HG02840 (cell line): ENCODE results near the gene AGXT.

Experiments
- ATAC-seq: cut with Tn5 transposase; IDR thresholded peaks from one replicate; pipeline ENCODE4 v1.9.1; 2021; ENCODE audit warnings: mild to moderate bottlenecking, moderate library complexity, moderate number of reproducible peaks; ENCODE audit not compliant: unreplicated experiment, low FRiP score

AGXT gene

DNA sequence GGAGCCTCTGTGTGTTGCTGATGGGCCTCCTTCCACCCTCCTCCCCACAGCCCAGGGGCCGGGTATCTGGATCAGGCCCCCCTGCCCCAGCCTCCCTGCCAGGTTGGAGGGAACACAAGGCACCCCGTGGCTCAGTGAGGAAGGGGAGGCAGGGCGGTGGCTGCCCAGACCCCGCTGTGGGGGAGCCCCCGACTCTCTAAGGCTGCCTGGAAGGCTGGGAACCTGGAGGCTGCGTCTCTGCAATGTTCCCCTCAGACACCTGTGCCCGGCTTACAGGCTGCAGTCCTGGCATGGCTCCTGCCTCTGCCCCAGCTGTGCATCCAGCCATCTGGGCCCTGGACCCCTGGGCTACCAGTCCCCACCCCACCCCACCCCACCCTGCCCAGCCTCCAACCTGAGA, 27.8 kb downstream of the AGXT start:
- no peak for ATAC-seq

DNA sequence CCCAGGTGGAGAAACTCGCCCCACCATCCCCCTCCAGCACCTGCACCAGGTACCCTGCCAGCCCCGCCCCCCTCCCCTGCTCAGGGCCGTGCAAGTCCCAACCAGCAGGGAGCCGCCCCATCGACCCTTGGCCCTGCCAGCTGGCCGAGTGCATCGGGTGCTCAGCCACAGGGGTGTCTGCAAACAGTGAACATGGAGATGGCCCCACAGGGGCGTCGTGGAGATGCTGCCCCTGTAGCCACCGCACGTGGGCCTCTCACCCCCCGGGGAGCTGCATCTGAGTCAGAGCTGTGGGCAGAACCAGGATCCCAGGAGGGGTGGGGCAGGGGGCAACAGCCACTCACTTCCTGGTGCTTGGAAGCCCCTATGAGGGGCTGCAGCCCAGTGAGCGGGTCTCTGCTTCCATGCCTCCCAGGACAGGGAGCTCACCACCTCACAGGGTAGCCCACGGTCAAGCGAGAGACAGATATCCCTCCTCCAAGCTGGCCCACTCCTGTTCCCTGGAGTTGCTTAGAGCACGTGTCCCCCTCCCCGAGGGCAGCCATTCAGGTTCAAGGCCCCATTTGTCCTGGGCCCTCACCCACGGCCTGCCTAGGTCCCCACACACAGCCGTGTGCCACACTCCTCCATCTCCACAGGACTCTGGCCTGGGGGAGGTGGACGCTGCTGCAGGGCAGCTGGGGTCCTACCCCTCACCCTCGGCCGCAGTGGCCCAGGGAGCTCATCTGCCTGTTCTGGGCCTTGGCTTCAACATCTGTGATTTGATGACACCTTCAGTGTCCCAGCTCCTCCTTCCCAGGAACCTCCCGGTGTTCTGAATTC, 28.5 kb downstream of the AGXT start:
- no peak for ATAC-seq

DNA sequence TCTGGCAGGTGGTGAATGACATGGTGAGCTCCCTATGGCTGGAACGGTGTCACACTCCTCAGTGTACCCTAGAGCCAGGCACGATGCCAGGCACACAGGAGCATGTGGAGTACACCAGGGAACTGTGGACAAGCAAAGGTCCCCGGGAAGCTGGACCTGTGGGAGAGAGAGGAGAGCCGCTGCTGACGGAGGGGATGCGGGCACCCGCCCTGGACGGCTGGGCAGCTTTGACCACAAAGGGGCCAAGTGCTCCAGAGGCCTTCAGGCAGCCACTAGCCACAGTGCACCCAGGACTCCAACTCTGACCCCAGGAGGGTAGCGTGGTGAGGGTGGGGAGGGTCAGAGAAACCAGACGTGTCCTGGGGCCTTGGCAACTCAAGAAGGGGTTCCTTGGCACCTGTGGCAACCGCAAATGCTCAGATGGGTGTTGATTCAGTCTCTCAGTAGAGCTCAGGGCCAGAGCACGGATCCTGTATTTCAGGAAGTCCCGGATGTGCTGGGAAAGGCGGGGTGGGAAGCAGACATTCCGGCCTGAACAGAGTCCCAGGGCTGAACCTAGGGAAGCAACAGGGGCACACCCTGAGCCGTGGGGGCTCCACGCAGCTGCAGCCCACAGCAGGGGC, 29.6 kb downstream of the AGXT start:
- no peak for ATAC-seq

DNA sequence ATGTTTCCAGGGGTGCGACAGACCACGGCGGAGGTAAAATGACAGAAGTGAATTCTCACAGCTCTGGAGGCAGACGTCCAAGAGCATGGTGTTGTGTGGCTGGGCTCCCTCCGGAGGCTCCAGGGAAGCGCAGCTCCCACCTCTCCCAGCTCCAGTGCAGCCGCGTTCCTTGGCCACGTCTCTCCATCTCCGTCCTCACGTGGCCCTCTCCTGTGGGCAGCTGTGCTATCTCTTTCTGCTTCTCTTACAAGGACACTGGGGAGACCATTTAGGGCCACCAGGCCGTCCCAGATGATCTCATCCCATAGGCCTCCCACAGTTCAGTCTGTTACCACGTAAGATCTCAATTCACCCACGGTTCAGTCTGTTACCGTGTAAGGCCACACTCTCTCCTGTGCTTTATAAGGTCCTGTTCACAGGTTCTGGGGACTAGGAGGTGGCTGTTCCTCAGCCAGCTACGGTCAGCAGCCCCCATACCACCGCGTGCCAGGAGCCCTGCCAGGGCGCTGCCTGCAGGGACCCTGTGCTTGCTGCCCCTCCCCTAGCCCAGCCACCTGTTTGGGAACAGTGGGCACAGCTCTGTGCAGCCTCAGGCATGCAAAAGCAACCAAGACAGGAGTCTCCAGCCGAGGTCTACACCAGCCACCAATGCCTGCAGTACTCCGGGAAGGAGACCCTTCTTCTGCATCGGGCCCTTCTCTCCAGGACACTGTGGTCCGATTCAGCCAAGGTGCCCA, 30.3 kb downstream of the AGXT start:
- ATAC-seq, result no peak

DNA sequence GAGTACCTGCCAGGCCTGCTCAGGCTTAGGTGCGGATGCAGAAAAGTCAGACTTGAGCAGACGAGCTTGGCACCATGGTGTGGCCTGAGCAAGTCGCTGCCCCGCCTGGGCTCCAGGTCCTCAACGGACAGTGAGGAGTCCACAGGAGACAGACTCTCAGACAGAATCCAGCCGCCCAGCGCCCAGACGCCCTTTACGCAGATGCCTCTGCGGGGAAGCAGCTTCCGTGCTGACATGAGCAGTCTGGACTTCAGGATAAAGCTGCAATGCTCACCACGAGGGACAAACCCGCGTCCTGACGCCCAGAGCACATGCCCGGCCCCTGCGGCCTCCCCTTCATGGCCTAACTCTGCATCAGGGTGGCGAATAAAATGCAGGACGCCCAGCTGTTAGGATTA, 30.8 kb downstream of the AGXT start:
- no peak for ATAC-seq

DNA sequence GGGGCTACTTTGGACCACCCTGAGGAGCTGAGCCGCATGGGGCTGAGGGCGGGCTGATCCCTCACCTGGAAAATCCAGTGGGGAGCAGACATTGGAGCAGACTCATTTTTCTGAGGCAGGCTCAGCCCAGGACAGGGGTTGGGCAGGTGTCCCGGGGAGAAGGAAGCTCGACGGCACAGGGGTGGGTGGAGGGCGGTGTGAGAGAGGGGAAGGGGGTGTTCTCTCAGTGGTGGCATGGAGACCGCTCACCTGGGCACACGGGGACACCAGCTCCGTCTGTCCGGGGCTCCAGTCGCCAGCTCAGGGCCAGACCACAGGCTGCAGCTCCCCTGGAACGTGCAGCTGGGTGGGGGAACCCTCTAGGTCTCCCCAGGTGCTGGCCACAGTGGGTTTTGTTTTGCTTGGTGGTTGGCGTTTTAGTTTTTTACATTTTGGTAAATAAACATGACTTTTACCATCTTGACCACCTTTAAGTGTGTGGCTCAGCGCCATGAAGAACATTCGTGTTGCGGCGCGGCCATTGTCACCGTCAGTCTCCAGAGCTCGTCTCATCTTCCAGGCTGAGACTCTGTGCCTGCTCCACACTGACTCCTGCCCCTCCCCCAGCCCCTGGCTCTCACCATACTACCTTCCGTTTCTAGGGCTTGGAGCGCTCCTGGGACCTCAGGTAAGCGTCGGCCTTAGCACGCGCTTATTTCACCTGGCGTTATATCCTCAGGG, 31.7 kb downstream of the AGXT start:
- no peak for ATAC-seq

DNA sequence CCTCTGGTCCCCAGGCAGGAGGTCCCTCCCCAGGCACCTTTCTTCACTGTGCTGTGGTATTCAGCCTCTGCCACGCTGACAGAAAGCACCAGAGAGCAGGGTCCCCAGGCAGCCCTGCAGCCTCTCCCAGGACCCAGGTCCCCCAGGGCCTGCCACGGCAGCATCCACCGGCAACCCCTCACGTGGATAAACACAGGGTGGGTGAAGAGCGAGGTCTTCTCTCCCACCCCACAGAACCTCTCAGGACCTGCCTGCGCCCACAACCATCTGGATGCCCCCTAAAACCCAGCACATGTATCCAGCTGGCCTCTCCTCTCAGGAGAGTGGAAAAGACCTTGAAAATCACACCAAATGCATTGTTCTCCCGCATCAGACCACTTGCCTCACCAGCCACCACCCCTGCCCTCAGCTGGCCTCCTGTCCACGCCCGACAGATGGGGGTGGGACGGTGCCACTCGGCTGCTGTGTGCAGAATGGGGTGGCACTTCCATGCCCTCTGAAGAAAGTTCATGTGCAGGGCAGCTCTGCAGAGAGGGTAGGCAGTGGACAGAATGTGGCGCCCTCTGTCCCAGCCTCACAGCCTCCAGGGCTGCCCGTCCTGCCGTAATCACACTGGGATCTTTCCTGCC, 33.5 kb downstream of the AGXT start:
- no peak for ATAC-seq

DNA sequence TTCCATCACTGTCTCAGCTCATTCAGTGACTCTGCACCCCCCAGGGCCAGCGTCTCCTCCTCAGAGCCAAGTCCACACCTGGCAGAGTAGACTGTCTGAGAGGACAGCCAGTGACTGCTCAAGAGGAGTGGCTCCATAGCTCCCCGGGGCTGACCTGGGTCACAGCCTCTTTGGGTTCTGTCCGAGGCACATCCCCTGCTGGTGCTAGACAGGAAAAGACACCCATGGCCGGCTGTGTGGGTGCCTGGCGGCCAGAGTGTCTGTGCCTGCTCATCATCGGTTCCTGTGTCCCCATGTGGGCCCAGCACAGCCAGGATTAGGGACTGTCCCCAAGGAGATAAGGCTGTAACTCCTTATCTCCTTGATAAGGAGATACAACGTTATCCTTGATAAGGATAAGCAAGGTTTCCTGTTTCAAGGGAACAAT, 34.0 kb downstream of the AGXT start:
- no peak for ATAC-seq

DNA sequence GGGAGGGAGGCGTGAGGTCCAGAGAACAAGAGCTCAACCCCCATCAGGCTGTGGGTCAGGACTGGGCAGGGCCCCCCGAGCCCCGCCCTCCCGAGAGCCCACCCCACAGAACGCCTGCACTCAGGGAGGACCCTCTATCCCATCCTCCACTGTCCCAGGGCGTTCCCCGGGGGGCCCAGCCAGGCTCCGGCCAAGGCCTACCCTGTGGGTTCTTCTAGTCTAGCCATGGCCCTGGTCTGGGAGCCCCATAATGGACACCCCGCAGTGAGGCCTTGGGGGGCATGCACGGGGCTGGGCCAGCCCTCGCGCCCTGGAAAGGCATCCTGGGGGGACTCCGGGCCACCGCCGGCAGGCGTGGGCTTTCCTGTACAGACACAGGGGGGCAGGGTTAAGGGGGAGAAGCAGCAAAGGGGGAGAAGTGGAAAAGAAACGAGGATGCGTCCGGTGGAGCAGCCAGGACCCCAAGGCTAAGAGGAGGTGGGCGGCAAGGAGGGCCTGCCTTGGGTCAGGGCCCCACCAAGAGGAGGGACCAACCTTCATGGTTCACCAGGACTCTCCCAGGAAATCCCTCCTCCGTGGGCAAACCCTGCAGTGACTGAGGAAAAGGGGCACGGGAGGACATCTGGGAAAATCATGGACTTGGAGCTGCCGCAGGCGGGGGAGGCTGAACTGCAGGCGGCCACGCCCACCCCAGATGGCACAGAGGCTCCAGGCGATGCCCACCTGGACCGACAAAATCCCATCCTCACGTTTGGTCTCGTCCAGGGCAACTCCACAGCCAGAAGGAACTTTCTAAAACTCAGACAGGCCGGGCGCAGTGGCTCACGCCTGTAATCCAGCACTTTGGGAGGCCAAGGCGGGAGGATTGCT, 34.8 kb downstream of the AGXT start:
- no peak for ATAC-seq

DNA sequence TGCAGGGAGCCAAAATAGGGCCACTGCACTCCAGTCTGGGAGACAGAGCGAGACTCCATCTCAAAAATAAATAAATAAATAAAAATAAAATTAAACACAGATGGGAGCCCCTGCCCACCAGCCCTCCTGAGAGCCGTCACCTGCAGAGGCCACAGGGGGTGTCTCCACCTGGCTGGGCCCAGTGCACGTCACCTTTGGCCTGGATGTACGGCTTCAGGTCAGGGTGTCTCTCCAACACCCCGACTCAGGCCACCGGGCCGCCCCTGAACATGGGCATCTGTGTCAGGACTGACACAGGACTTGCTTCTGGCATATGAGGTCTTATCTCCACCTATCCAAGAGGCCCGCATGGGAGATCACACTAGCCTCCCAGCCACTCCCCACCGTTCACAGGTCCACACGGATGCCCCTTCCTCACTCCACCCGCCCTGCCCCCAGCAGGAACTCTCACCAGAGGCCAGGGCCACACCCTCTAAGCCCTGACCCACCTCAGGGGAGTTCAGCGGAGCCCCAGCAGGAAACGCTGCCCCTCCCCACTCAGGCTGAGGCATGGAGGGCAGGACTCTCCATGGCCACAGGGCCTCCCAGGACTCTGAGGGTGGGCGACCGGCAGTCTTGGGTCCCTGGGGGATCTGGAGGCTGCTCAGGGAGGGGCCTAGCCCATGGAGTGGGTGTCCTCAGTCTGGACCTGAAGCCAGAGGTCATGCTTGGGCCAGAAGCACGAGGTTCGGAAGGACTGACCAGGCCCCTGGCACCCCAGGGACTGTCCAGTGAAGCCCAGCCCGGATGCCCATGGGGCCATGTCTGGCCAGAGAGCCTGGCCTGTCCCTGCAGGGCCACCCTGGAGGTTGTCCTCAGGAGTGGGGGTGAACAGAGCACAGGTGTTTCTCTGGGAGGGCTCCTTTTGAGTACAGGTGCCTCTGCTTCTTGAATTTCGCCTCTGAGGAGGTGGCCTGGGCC, 35.9 kb downstream of the AGXT start:
- no peak for ATAC-seq

DNA sequence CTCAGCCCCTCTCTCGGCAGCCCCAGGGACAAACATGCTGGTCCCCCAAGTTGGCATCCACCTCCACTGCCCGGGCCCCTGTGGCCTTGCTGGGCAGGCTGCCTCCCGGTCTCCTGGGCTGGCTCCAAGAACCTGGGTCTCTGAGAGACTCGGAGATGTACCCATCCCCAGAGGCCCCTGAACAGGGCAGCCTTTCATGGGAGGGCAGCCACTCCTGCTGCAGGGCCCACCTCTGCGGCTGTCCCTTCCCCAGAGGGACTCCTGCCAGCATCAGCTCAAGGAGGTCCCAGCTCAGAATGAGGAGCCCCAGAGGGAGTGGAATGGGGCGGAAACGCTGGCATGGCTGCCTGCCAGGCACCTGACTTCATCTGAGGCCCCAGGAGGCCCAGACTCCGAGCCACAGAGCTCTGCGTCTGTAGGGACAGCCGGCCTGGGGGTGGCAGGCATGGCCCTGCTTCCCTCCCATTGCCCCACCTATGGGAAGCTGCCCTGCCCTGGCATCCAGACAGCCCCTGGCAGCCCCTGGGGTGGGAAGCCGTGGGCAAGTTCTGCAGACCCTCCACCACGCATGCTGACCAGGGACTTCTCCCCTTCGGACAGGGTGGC, 36.7 kb downstream of the AGXT start:
- no peak for ATAC-seq

DNA sequence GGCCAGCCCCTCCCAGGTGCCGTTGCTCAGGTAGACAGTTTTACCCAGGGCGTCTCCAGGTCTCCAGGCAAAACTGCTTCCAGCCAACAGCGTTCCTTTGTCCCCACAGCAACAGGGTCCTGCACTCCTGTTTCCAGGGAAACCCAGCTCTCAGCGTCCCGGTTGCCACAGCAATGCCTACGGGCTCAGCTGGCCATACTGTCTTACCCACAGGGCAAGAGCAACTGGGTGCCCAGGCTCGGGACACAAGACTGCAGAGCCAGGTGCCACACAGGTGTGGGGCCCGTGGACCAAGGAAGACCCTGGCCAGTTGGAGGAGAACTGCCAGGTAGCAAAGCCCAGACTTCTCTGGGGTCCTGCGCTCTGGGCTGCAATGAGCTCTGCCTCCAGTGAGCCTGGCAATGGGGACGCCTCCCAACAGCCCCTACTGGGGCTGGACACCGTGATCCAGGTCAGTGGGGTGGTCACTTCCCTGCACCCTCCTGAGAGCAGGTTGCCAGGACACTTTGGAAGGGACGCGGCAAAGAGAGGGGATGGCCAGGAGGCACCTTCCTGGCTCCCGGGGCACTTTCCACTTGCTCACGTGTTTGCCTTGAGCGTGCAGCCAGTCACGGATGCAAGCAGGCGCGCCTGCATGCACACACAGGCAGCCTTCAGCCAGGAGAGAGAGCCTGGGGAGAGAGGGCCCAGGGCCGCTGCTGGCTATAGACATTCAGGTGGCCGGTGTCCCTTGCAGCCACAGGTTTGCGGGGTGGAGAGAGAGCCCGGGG, 37.7 kb downstream of the AGXT start, which contains the start of gene CROCC2:
CROCC2 (plus strand) TSS at position 196 of the 770 bp plus-strand sequence; CDS start at position 374, 178 bp downstream.
- ATAC-seq, result no peak

DNA sequence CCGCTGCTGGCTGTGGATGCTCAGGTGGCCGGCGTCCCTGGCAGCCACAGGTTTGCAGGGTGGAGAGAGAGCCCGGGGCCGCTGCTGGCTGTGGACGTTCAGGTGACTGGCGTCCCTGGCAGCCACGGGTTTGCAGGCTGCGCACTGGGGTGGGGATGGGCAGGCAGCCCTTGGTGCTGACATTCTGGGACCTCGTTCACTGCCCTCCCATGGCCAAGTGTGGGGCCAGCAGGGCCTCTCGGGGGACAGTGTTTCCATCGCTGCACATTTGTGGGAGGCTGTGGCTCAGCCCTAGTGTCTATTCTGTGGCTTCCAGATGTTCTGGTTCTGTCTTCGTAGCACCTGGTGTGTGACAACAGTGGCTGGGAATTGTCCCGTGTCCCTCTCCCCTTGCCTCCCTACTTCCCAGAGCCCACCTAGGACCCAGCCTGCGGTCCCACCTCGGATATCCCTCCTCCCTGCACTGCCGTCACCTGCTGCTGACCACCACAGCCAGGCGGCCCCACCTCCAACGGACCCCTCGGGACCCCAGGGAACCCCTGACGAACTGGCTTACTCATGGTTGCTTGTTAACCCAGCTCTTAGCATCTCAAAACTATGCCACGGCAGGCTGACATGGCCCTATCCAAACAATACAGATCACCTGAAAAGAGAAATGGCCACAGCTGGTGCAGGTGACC, 38.4 kb downstream of the AGXT start:
- no peak for ATAC-seq

DNA sequence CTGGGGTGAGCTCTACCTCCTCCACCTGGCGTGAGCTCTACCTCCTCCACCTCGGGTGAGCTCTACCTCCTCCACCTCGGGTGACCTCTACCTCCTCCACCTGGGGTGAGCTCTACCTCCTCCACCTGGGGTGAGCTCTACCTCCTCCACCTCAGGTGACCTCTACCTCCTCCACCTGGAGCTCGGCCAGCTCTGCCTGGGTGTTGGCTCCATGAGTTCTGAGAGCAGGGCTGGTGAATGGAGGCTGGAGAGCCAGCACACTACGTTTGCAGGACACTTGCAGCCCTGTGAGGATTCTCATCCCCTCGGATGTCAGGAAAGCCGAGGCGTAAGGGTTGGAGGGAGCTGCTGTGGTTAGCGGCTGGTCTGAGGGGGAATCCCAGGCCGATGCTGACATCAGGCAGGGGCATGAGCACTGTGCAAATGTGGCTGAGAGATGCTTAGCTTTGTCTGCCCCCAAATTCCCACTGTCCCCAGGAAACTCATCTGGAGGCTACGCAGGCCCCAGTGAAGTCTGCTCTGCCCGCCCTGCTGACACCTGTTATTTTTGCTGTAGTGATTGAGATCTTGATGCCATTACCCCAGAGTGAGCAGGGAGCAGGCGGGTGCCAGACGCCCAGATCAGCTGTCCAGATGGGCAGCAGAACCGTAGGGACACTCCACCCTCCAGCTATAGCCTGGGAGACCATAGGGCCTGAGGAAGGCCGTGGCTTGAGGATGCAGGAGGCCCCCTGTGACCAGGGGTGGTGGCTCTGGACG, 40.8 kb downstream of the AGXT start:
- ATAC-seq, result no peak

DNA sequence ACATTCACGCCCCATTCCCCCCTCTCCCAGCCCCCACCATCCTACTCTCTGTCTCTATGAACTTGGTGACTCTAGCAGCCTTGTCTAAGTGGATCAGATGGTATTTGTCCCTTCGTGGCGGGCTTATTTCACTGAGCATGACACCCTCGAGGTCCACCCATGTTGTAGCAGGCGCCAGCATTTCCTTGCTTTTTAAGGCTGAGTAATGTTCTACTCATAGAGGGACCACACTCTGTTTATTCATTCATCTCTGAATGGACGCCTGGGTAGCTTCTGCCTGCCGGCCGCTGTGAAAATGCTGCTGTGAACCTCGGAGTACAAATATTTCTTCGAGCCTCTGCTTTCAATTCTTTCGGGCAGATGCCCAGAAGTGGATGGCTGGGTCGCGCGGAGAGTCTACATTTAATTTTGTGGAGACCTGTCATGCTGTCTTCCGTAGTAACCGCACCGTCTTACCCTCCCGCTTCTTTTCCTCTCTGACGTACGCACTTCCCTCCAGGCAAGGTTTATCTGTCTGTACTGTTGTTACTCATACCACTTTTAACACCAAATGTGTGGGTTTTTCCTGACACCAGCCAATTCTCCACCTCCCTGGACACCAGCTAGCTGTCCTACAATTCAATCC, 43.1 kb downstream of the AGXT start:
- ATAC-seq, result no peak
